Right lobe of liver (tissue), 6 donors: ENCODE data around the gene CUL1. TPM values are rescaled to one million over a fixed set of nuclear protein-coding genes. Genes with fewer than 3 reads are reported as not detected.
"Not testable (repeated sequence)": the region's sequence is repeated elsewhere in the genome, so short reads cannot be mapped to it uniquely, and the experiment has no call there.

Experiments
- ATAC-seq, 4 donors: fragments of 200-7000 bp; cut with Tn5 transposase; one replicate each; pipeline ENCODE4 v1.9.1; 2020; ENCODE audit warnings: mild to moderate bottlenecking in 4 of 4, moderate library complexity in 4 of 4
- DNase-seq, 3 donors: peaks; one replicate each; pipeline ENCODE4 v3.0.0-alpha.2; 2020
- H3K27ac ChIP-seq, 3 donors: fragments of 200-600 bp; one replicate each; pipeline ENCODE4 v1.8.0; 2022
- H3K27me3 ChIP-seq, 2 donors: fragments of 200-600 bp; one replicate each; pipeline ENCODE4 v1.8.0; 2022
- H3K36me3 ChIP-seq, 4 donors: fragments of 200-600 bp; sonication (generic) in 1 of 4; one replicate each; pipeline versions ENCODE4 v1.5.1 to v1.8.0; 2017 to 2022; ENCODE audit warnings: control low read depth in 1 of 4
- H3K4me1 ChIP-seq, 4 donors: fragments of 200-600 bp; sonication (generic) in 1 of 4; one replicate each; pipeline versions ENCODE4 v1.5.1 to v1.8.0; 2017 to 2022; ENCODE audit warnings: control low read depth in 1 of 4
- H3K4me3 ChIP-seq, 3 donors: fragments of 200-600 bp; one replicate each; pipeline ENCODE4 v1.8.0; 2022
- H3K9me3 ChIP-seq, 4 donors: fragments of 200-600 bp; sonication (generic) in 1 of 4; one replicate each; pipeline versions ENCODE4 v1.5.1 to v1.8.0; 2017 to 2022; ENCODE audit warnings: control low read depth in 1 of 4
- CTCF ChIP-seq, 4 donors: fragments of 200-600 bp in 3 of 4; fragments of 450-650 bp in 1 of 4; IDR thresholded peaks; one replicate each; pipeline versions ENCODE4 v1.5.1 to v1.8.0; 2016 to 2022; ENCODE audit warnings: antibody characterized with exemption in 4 of 4, mild to moderate bottlenecking in 2 of 4
- POLR2A ChIP-seq: fragments of 450-650 bp; IDR thresholded peaks from one replicate; pipeline ENCODE4 v1.6.1; 2017; ENCODE audit warnings: antibody characterized with exemption, mild to moderate bottlenecking
- WGBS: methylation state at CpG from one replicate; pipeline ENCODE4 v1.1.6; 2018; ENCODE audit warnings: low coverage, low lambda C conversion rate; ENCODE audit not compliant: insufficient coverage; ENCODE audit errors: missing lambda C conversion rate; 5-methylcytosine and 5-hydroxymethylcytosine counted together
- intact Hi-C, 2 donors: fragments of 100-400 bp; cut with DNase I; formaldehyde crosslinking; loops; one replicate each; pipeline versions ENCODE4 v1.11.2 to v1.14.1; 2022
- total RNA-seq, 6 experiments: library from RNA; depleted of rRNA in 2 of 6; stranded (reverse); fragments of >200 nt in 2 of 6; fragmentation: NEBNext Ultra II Directional in 3 of 6; extraction: Animal tissue kit (Norgen Biotek cat#: 25700) in 3 of 6; gene quantifications; one replicate each; pipeline versions ENCODE4 v1.1.0 to v1.2.4, GENCODE V29; 2016 to 2023
- donor health status: DM: no; HTN: yes; CAD: no.
- donor health status: DM: no; HTN: no; CAD: no.
- donor health status: DM: no; HTN: no; CAD: no.
- donor health status: DM: no; HTN: yes; CAD: no.
- donor health status: DM: no; HTN: yes; CAD: no.

CUL1 gene
- total RNA-seq, 6 experiments from 2014 or later = 22.3 to 46.3 (median 30.8) TPM

GRCh38 chr7:148704970-148705369 lies 6.3 kb downstream of the CUL1 start:
- peaks cover 2 to 41% (median 19%) of the 10 kb centered on the region in 4 donors for H3K4me1 ChIP-seq
- ATAC-seq (no peak), DNase-seq (no peak)
- TF ChIP-seq POLR2A (no peak), CTCF (IDR thresholded peaks at IDR 0.05) (no peak)
- H3K9me3 ChIP-seq = no peaks in the 10 kb centered on the region
- intact Hi-C loops = no loop called here
- H3K27me3 ChIP-seq = no peaks in the 10 kb centered on the region
- H3K4me3 ChIP-seq = no peak overlapping the region
- no peak overlapping the region for H3K27ac ChIP-seq
- 44% methylated on average over 3 of the region's 3 CpGs for WGBS
- no peaks in the 10 kb centered on the region for H3K36me3 ChIP-seq

- Histone ChIP-seq H3K27me3 (no peaks in the 10 kb centered on the region), H3K4me3 (no peak overlapping the region), H3K9me3 (no peaks in the 10 kb centered on the region), H3K4me1 (peaks cover 2 to 31% (median 16%) of the 10 kb centered on the region in 4 donors), H3K27ac (no peak overlapping the region), H3K36me3 (no peaks in the 10 kb centered on the region)
- ATAC-seq = peak in 1 of 4 donors; percentile 37
- WGBS = 75% methylated on average over 3 of the region's 5 CpGs
- DNase-seq = no peak
- TF ChIP-seq CTCF (IDR thresholded peaks at IDR 0.05) (no peak), POLR2A (no peak)
- intact Hi-C loops = no loop called here
Measured at GRCh38 chr7:148706368-148706767, 7.7 kb downstream of the CUL1 start.

- no peaks in the 10 kb centered on the region for H3K27me3 ChIP-seq
- DNase-seq = no peak
- no peaks in the 10 kb centered on the region for H3K36me3 ChIP-seq
- H3K4me3 ChIP-seq = no peak overlapping the region
- H3K27ac ChIP-seq = no peak overlapping the region
- WGBS = 71% methylated on average over 5 of the region's 7 CpGs
- no peaks in the 10 kb centered on the region for H3K9me3 ChIP-seq
- ATAC-seq = peak; percentile 34 to 51 (median 45)
- TF ChIP-seq POLR2A = no peak
- H3K4me1 ChIP-seq = peaks cover 0 to 42% (median 11%) of the 10 kb centered on the region in 4 donors
- intact Hi-C loops = no loop called here
Measured at GRCh38 chr7:148708026-148708885, 9.6 kb downstream of the CUL1 start.

- Histone ChIP-seq H3K36me3 (no peaks in the 10 kb centered on the region), H3K27me3 (no peaks in the 10 kb centered on the region), H3K4me1 (peaks cover 0 to 40% (median 15%) of the 10 kb centered on the region in 4 donors), H3K9me3 (no peaks in the 10 kb centered on the region), H3K4me3 (no peak overlapping the region), H3K27ac (no peak overlapping the region)
- DNase-seq (no peak), ATAC-seq (no peak)
- TF ChIP-seq CTCF (IDR thresholded peaks at IDR 0.05) (no peak), POLR2A (no peak)
- 90% methylated on average over 5 of the region's 6 CpGs for WGBS
- intact Hi-C loops = no loop called here
Measured at GRCh38 chr7:148709014-148709413, 10.3 kb downstream of the CUL1 start.

GRCh38 chr7:148710426-148710825 lies 11.7 kb downstream of the CUL1 start:
- H3K27ac ChIP-seq, H3K4me3 ChIP-seq, ATAC-seq, H3K27me3 ChIP-seq, intact Hi-C loops, DNase-seq, H3K9me3 ChIP-seq, H3K36me3 ChIP-seq: not testable (repeated sequence)
- 91% methylated on average over 4 of the region's 17 CpGs for WGBS
- H3K4me1 ChIP-seq = peaks cover 0 to 26% (median 12%) of the 10 kb centered on the region in 4 donors
